H1 (cell line): Measurements from ENCODE around the gene KRT13. TPM values are rescaled to one million over a fixed set of nuclear protein-coding genes. Genes with fewer than 3 reads are reported as not detected.

ENCODE experiments used
- CTCF ChIA-PET: fragments of 300-600 bp; sonication (Branson Sonifier 250); formaldehyde crosslinking; loops from one replicate; lab custom pipeline; 2021; ENCODE audit not compliant: partially characterized antibody; lab: Charles Lee
- POLR2A ChIA-PET: fragments of 300-600 bp; sonication (Branson Sonifier 250); formaldehyde crosslinking; loops from one replicate; lab custom pipeline; 2021; ENCODE audit warnings: inconsistent platforms; ENCODE audit not compliant: partially characterized antibody; lab: Charles Lee
- DNase-seq, 2 experiments: peaks; one replicate each; pipeline versions ENCODE4 v3.0.0 to v3.0.0-alpha.2; 2010 to 2022; ENCODE audit warnings: low spot score in 2 of 2, low read depth in 1 of 2, mixed read lengths in 1 of 2
- FAIRE-seq: peaks from 2 replicates; lab custom pipeline; 2011; peaks lifted over from hg19 to GRCh38; lab: Jason Lieb, UNC
- H2AFZ ChIP-seq: 2 replicates; pipeline ENCODE4 v1.8.1; 2012; ENCODE audit warnings: low read length, inconsistent platforms
- H2AK5ac ChIP-seq: 2 replicates; pipeline ENCODE4 v1.6.1; 2013; ENCODE audit warnings: low read depth, low read length
- H2BK120ac ChIP-seq: replicated peaks from 2 replicates; pipeline ENCODE3; 2013; ENCODE audit warnings: low read depth, low read length, inconsistent platforms
- H2BK12ac ChIP-seq: 2 replicates; pipeline ENCODE4 v1.6.1; 2013; ENCODE audit warnings: low read depth, low read length
- H2BK15ac ChIP-seq: 2 replicates; pipeline ENCODE4 v1.6.1; 2013; ENCODE audit warnings: low read length
- H2BK20ac ChIP-seq: 2 replicates; pipeline ENCODE4 v1.6.1; 2013; ENCODE audit warnings: low read length
- H2BK5ac ChIP-seq: 2 replicates; pipeline ENCODE4 v1.6.1; 2013; ENCODE audit warnings: low read depth, low read length
- H3K14ac ChIP-seq: 2 replicates; pipeline ENCODE4 v1.6.1; 2013; ENCODE audit warnings: inconsistent platforms; ENCODE audit not compliant: insufficient read length
- H3K18ac ChIP-seq: 2 replicates; pipeline ENCODE4 v1.6.1; 2013; ENCODE audit warnings: low read length; ENCODE audit errors: extremely low read depth
- H3K23ac ChIP-seq: 2 replicates; pipeline ENCODE4 v1.6.1; 2013; ENCODE audit warnings: inconsistent platforms; ENCODE audit not compliant: insufficient read length
- H3K23me2 ChIP-seq: 2 replicates; pipeline ENCODE4 v1.6.1; 2013; ENCODE audit warnings: low read depth, low read length
- H3K27ac ChIP-seq: 2 replicates; pipeline ENCODE4 v1.6.1; 2011; ENCODE audit warnings: low read depth, low read length, inconsistent platforms
- H3K27me3 ChIP-seq, 4 experiments: replicated peaks in 1 of 4; 1 replicate in 1 of 4; 2 replicates in 3 of 4; pipeline versions ENCODE4 v1.6.1 to v1.8.1; 2011 to 2013; ENCODE audit warnings: low read length in 3 of 4, mild to moderate bottlenecking in 3 of 4, inconsistent platforms in 2 of 4, mixed read lengths in 2 of 4, moderate library complexity in 1 of 4; ENCODE audit not compliant: control insufficient read depth in 3 of 4, insufficient read depth in 3 of 4; ENCODE audit errors: extremely low read depth in 1 of 4
- H3K36me3 ChIP-seq, 4 experiments: 2 replicates each; pipeline versions ENCODE4 v1.6.1 to v1.8.1; 2011 to 2013; ENCODE audit warnings: mild to moderate bottlenecking in 4 of 4, low read length in 3 of 4, moderate library complexity in 2 of 4, control low read depth in 1 of 4, inconsistent platforms in 1 of 4; ENCODE audit not compliant: insufficient read depth in 4 of 4, control insufficient read depth in 2 of 4
- H3K4ac ChIP-seq: replicated peaks from 2 replicates; pipeline ENCODE3; 2013; ENCODE audit warnings: low read length, low read depth, mixed read lengths, inconsistent platforms; ENCODE audit not compliant: insufficient read length
- H3K4me1 ChIP-seq, 4 experiments: replicated peaks in 1 of 4; 1 replicate in 1 of 4; 2 replicates in 3 of 4; pipeline versions ENCODE4 v1.6.1 to v1.8.1; 2011 to 2013; ENCODE audit warnings: low read length in 3 of 4, inconsistent platforms in 2 of 4, mixed read lengths in 1 of 4; ENCODE audit not compliant: insufficient read depth in 4 of 4, control insufficient read depth in 3 of 4
- H3K4me2 ChIP-seq, 2 experiments: 2 replicates each; pipeline versions ENCODE4 v1.6.1 to v1.8.1; 2011 to 2013; ENCODE audit warnings: low read depth in 2 of 2, low read length in 2 of 2, control low read depth in 1 of 2, inconsistent platforms in 1 of 2, mild to moderate bottlenecking in 1 of 2; ENCODE audit not compliant: insufficient read depth in 1 of 2
- H3K4me3 ChIP-seq, 4 experiments: fragments of 200-600, 300-600 bp in 1 of 4; sonication (generic), shearing (Covaris generic), sonication (Bioruptor Twin) in 1 of 4; 2 replicates each; pipeline versions ENCODE4 v1.5.1 to v1.8.1; 2011 to 2016; ENCODE audit warnings: low read length in 4 of 4, low read depth in 3 of 4, control low read depth in 2 of 4, inconsistent platforms in 2 of 4, mild to moderate bottlenecking in 2 of 4, mixed read lengths in 1 of 4, moderate library complexity in 1 of 4; ENCODE audit not compliant: insufficient read depth in 2 of 4; ENCODE audit errors: extremely low read depth in 1 of 4
- H3K56ac ChIP-seq: replicated peaks from 2 replicates; pipeline ENCODE3; 2013; ENCODE audit warnings: low read depth, mild to moderate bottlenecking, mixed read lengths, low read length, inconsistent platforms; ENCODE audit not compliant: insufficient read length
- H3K79me1 ChIP-seq: 2 replicates; pipeline ENCODE4 v1.6.1; 2013; ENCODE audit warnings: low read depth, low read length, control low read depth
- H3K79me2 ChIP-seq, 2 experiments: 2 replicates each; pipeline versions ENCODE4 v1.6.1 to v1.8.1; 2012 to 2013; ENCODE audit warnings: low read length in 2 of 2, mild to moderate bottlenecking in 2 of 2, inconsistent platforms in 1 of 2; ENCODE audit not compliant: insufficient read depth in 2 of 2, control insufficient read depth in 1 of 2
- H3K9ac ChIP-seq, 4 experiments: replicated peaks in 1 of 4; 1 replicate in 1 of 4; 2 replicates in 3 of 4; pipeline versions ENCODE4 v1.6.1 to v1.8.1; 2011 to 2013; ENCODE audit warnings: low read depth in 3 of 4, low read length in 3 of 4, control low read depth in 2 of 4, mild to moderate bottlenecking in 2 of 4, moderate library complexity in 2 of 4, inconsistent platforms in 1 of 4; ENCODE audit errors: extremely low read depth in 1 of 4
- H3K9me3 ChIP-seq, 2 experiments: 2 replicates each; pipeline versions ENCODE4 v1.6.1 to v1.8.1; 2012 to 2013; ENCODE audit warnings: mild to moderate bottlenecking in 2 of 2, moderate library complexity in 2 of 2, control low read depth in 1 of 2, inconsistent platforms in 1 of 2, low read depth in 1 of 2, low read length in 1 of 2, mixed read lengths in 1 of 2; ENCODE audit not compliant: insufficient read depth in 2 of 2
- H4K20me1 ChIP-seq, 2 experiments: replicated peaks in 1 of 2; 2 replicates each; pipeline versions ENCODE3 to v1.8.1; 2011 to 2013; ENCODE audit warnings: inconsistent platforms in 2 of 2, low read length in 2 of 2, mild to moderate bottlenecking in 1 of 2; ENCODE audit not compliant: insufficient read depth in 2 of 2, control insufficient read depth in 1 of 2
- H4K5ac ChIP-seq: 2 replicates; pipeline ENCODE4 v1.6.1; 2013; ENCODE audit warnings: low read length, low read depth, mixed read lengths, inconsistent platforms; ENCODE audit not compliant: insufficient read length
- H4K8ac ChIP-seq: 2 replicates; pipeline ENCODE4 v1.8.0; 2013; ENCODE audit warnings: mild to moderate bottlenecking, moderate library complexity, low read length, inconsistent platforms; ENCODE audit not compliant: insufficient read depth; ENCODE audit errors: extremely low read depth
- H4K91ac ChIP-seq: replicated peaks from 2 replicates; pipeline ENCODE3; 2013; ENCODE audit warnings: low read length, mixed read lengths, inconsistent platforms; ENCODE audit not compliant: insufficient read length
- EP300 ChIP-seq, 2 experiments: IDR thresholded peaks; 1 replicate in 1 of 2; 2 replicates in 1 of 2; pipeline ENCODE4 v1.6.1; 2011 to 2012; ENCODE audit warnings: low read depth in 2 of 2, low read length in 2 of 2, mild to moderate bottlenecking in 2 of 2, borderline replicate concordance in 1 of 2, inconsistent platforms in 1 of 2, moderate library complexity in 1 of 2
- PHF8 ChIP-seq: fragments of 200-600 bp; sonication (generic); conservative IDR thresholded peaks from 2 replicates; pipeline ENCODE4 v1.7.1; 2012; ENCODE audit warnings: low read depth, mild to moderate bottlenecking, inconsistent platforms, low read length, moderate library complexity
- WGBS, 2 experiments: shearing (Covaris generic) in 1 of 2; methylation state at CpG; one replicate each; pipeline versions ENCODE4 v1.1.6 to v1.1.7; 2013 to 2015; ENCODE audit warnings: low lambda C conversion rate in 2 of 2, mixed read lengths in 2 of 2, inconsistent platforms in 1 of 2, low coverage in 1 of 2, missing lambda C conversion rate in 1 of 2; ENCODE audit not compliant: insufficient replicate concordance in 2 of 2, insufficient coverage in 1 of 2, insufficient read length in 1 of 2; ENCODE audit errors: extremely low coverage in 1 of 2, missing lambda C conversion rate in 1 of 2; 5-methylcytosine and 5-hydroxymethylcytosine counted together
- polyA plus RNA-seq, 7 experiments: library from polyadenylated mRNA; depleted of rRNA in 3 of 7; stranded (reverse) in 5 of 7; unstranded in 2 of 7; fragments of >200 nt in 5 of 7; fragments of 200-250 nt in 2 of 7; gene quantifications; 1 replicate in 5 of 7; 2 replicates in 1 of 7; 4 replicates in 1 of 7; pipeline versions ENCODE4 v1.2.1 to v1.2.3, GENCODE V29; 2011 to 2013; ENCODE audit warnings: missing spikeins in 2 of 7, mixed read lengths in 2 of 7
- total RNA-seq: library from RNA; stranded (reverse); fragmentation: NEBNext Ultra II Directional; extraction: Animal tissue kit (Norgen Biotek cat#: 25700); gene quantifications from 2 replicates; pipeline ENCODE4 v1.2.1, GENCODE V29; 2021

The KRT13 gene
- total and polyA plus RNA-seq, 2 of the 8 experiments (the other 6 are each of a cell fraction or from before 2014, with no cell fraction given), result 0.09 TPM; not detected in 1

DNA sequence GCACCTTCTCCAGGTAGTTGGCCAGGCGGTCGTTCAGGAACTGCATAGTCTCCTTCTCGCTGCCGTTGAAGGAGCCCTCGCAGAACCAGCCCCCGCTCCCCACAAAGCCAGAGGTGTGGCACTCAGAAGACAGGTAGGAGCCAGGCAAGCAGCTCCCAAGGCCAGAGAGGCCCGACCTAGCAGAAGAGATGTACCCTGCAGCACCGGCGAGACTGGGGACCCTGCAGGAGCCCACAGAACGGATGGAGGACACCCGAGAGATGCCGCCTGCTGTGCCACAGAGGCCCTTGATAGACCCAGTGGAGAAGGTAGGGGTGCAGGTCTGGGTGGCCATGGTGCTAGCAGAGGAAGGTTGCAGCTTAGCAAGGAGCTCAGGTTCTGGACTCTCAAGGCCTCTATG, 15.9 kb downstream of the KRT13 start, which contains the start of gene KRT36:
KRT36 (minus strand) TSS at position 380 of the 400 bp plus-strand sequence; CDS start at position 334, 46 bp downstream.
- no peak within 1 kb of the TSS for H4K8ac ChIP-seq
- no peak for DNase-seq
- no peaks in the 10 kb centered on the region for H4K20me1 ChIP-seq
- H2BK120ac ChIP-seq, result no peak within 1 kb of the TSS
- H3K79me2 ChIP-seq, result no peaks in the 10 kb centered on the region
- H3K56ac ChIP-seq, result no peak within 1 kb of the TSS
- H3K27ac ChIP-seq, result no peak within 1 kb of the TSS
- no peak within 1 kb of the TSS for H2BK12ac ChIP-seq
- H3K9ac ChIP-seq, result no peak within 1 kb of the TSS
- H3K4me3 ChIP-seq, result no peak within 1 kb of the TSS
- H3K9me3 ChIP-seq, result no peaks in the 10 kb centered on the region
- TF ChIP-seq PHF8 (no peak), EP300 (IDR thresholded peaks at IDR 0.05; ENCODE audit: borderline replicate concordance in 1 of 2, low read depth in 2 of 2, low read length in 2 of 2) (no peak)
- POLR2A ChIA-PET, result interaction anchor here (0.9 kb wide), 1 partner anchor 199 kb away, joined by 3 read pairs; the partner anchor contains the start of gene EIF1
- no peak within 1 kb of the TSS for H4K91ac ChIP-seq
- no peak within 1 kb of the TSS for H2BK5ac ChIP-seq
- H3K4me1 ChIP-seq, result no peaks in the 10 kb centered on the region; a peak in 2 of 7 replicates
- no peak within 1 kb of the TSS for H3K4ac ChIP-seq
- H3K4me2 ChIP-seq, result no peak within 1 kb of the TSS
- no peaks in the 10 kb centered on the region for H3K23me2 ChIP-seq
- H3K18ac ChIP-seq, result no peak within 1 kb of the TSS
- H2BK20ac ChIP-seq, result no peak within 1 kb of the TSS
- CTCF ChIA-PET, result interaction anchor here (0.6 to 33.9 kb wide), 11 partner anchors 7 to 664 kb away, joined by 3 to 427 read pairs (median 5); partner anchors contain the start of gene KRT35
- no peaks in the 10 kb centered on the region for H3K79me1 ChIP-seq
- H2BK15ac ChIP-seq, result no peak within 1 kb of the TSS
- no peak within 1 kb of the TSS for H2AK5ac ChIP-seq
- H3K36me3 ChIP-seq, result no peaks in the 10 kb centered on the region
- no peak within 1 kb of the TSS for H4K5ac ChIP-seq
- FAIRE-seq, result no peak
- H3K27me3 ChIP-seq, result peaks cover 0 to 12% (median 6%) of the 10 kb centered on the region in 4 experiments; a peak in 6 of 7 replicates
- no peak within 1 kb of the TSS for H2AFZ ChIP-seq
- no peak within 1 kb of the TSS for H3K14ac ChIP-seq
- 88% methylated on average over 9 of the region's 12 CpGs; no CpG with 5 or more reads in 1 of the 2 experiments for WGBS, 2 experiments
- H3K23ac ChIP-seq, result no peak within 1 kb of the TSS
